H1 (cell line): ENCODE measurements around the gene MRPS10. TPM values are rescaled to one million over a fixed set of nuclear protein-coding genes. Genes with fewer than 3 reads are reported as not detected.

Source experiments
- TEAD4 ChIP-seq: IDR thresholded peaks from 2 replicates; pipeline ENCODE4 v1.6.1; 2012; ENCODE audit warnings: low read depth, low read length, inconsistent platforms, mixed read lengths
- polyA plus RNA-seq, 7 experiments: library from polyadenylated mRNA; depleted of rRNA in 3 of 7; stranded (reverse) in 5 of 7; unstranded in 2 of 7; fragments of >200 nt in 5 of 7; fragments of 200-250 nt in 2 of 7; gene quantifications; 1 replicate in 5 of 7; 2 replicates in 1 of 7; 4 replicates in 1 of 7; pipeline versions ENCODE4 v1.2.1 to v1.2.3, GENCODE V29; 2011 to 2013; ENCODE audit warnings: missing spikeins in 2 of 7, mixed read lengths in 2 of 7
- total RNA-seq: library from RNA; stranded (reverse); fragmentation: NEBNext Ultra II Directional; extraction: Animal tissue kit (Norgen Biotek cat#: 25700); gene quantifications from 2 replicates; pipeline ENCODE4 v1.2.1, GENCODE V29; 2021
- TF ChIP-seq, protein P1 (sequence below), 3 experiments: IDR thresholded peaks; 1 replicate in 2 of 3; 2 replicates in 1 of 3; pipeline versions ENCODE4 v1.5.1 to v1.6.1; 2011; ENCODE audit warnings: low read length in 3 of 3, mild to moderate bottlenecking in 3 of 3, inconsistent platforms in 2 of 3, low read depth in 1 of 3, moderate library complexity in 1 of 3; ENCODE audit not compliant: insufficient read depth in 1 of 3; ENCODE audit errors: control extremely low read depth in 1 of 3

Gene MRPS10
- total and polyA plus RNA-seq, 2 of the 8 experiments (the other 6 are each of a cell fraction or from before 2014, with no cell fraction given): 20.5 to 33.6 TPM

- TF ChIP-seq, protein P1, sequence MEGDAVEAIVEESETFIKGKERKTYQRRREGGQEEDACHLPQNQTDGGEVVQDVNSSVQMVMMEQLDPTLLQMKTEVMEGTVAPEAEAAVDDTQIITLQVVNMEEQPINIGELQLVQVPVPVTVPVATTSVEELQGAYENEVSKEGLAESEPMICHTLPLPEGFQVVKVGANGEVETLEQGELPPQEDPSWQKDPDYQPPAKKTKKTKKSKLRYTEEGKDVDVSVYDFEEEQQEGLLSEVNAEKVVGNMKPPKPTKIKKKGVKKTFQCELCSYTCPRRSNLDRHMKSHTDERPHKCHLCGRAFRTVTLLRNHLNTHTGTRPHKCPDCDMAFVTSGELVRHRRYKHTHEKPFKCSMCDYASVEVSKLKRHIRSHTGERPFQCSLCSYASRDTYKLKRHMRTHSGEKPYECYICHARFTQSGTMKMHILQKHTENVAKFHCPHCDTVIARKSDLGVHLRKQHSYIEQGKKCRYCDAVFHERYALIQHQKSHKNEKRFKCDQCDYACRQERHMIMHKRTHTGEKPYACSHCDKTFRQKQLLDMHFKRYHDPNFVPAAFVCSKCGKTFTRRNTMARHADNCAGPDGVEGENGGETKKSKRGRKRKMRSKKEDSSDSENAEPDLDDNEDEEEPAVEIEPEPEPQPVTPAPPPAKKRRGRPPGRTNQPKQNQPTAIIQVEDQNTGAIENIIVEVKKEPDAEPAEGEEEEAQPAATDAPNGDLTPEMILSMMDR (IDR thresholded peaks at IDR 0.05; ENCODE audit: control extremely low read depth in 1 of 3, insufficient read depth in 1 of 3, low read depth in 1 of 3, low read length in 3 of 3): peak; percentile 34 to 69 (median 61)
- TF ChIP-seq TEAD4: peak; percentile 87
Observed at GRCh38 chr6:42175860-42176259, 41.8 kb downstream of the MRPS10 start (continued).
